GM19240 (cell line): ENCODE results near the gene SETDB1.
"Not testable (repeated sequence)": the region's sequence is repeated elsewhere in the genome, so short reads cannot be mapped to it uniquely, and the experiment has no call there.

Experiments
- DNase-seq: peaks from one replicate; pipeline ENCODE4 v3.0.0; 2011; ENCODE audit warnings: low spot score; ENCODE audit not compliant: insufficient read length

The SETDB1 gene

GRCh38 chr1:150928775-150929174 lies 2.6 kb downstream of the SETDB1 start:
- DNase-seq = not testable (repeated sequence)

GRCh38 chr1:150931773-150932172 lies 5.6 kb downstream of the SETDB1 start:
- DNase-seq = no peak

GRCh38 chr1:150944856-150945255 lies 18.7 kb downstream of the SETDB1 start:
- no peak for DNase-seq

GRCh38 chr1:150954708-150955107 lies 28.5 kb downstream of the SETDB1 start:
- no peak for DNase-seq

- DNase-seq = no peak
These were observed 29.1 kb downstream of the SETDB1 start for GRCh38 chr1:150955280-150955679.

- no peak for DNase-seq
These were observed 31.5 kb downstream of the SETDB1 start for GRCh38 chr1:150957666-150958065.

- DNase-seq = no peak
These were observed 34.5 kb downstream of the SETDB1 start for GRCh38 chr1:150960646-150961045.

GRCh38 chr1:150961756-150962155 lies 35.6 kb downstream of the SETDB1 start:
- DNase-seq = no peak

GRCh38 chr1:150963321-150964163 lies 37.4 kb downstream of the SETDB1 start:
- DNase-seq = no peak

GRCh38 chr1:150964164-150964489 lies 38.0 kb downstream of the SETDB1 start:
- no peak for DNase-seq

- DNase-seq = no peak
These were observed 39.4 kb downstream of the SETDB1 start for GRCh38 chr1:150965605-150966004.

- no peak for DNase-seq
These were observed 39.8 kb downstream of the SETDB1 start for GRCh38 chr1:150966011-150966410.

- DNase-seq = no peak
These were observed 41.8 kb downstream of the SETDB1 start for GRCh38 chr1:150967936-150968335.

- DNase-seq = no peak
These were observed 42.3 kb downstream of the SETDB1 start for GRCh38 chr1:150968491-150968890.

GRCh38 chr1:150969626-150970025 lies 43.5 kb downstream of the SETDB1 start:
- DNase-seq = no peak

GRCh38 chr1:150970808-150971582 lies 44.8 kb downstream of the SETDB1 start:
- DNase-seq = no peak

GRCh38 chr1:150971583-150972416 lies 45.6 kb downstream of the SETDB1 start:
- no peak for DNase-seq

- DNase-seq = no peak
These were observed 46.3 kb downstream of the SETDB1 start for GRCh38 chr1:150972417-150972940.

GRCh38 chr1:150973258-150973835 lies 47.2 kb downstream of the SETDB1 start:
- no peak for DNase-seq

GRCh38 chr1:150973836-150974579 lies 47.8 kb downstream of the SETDB1 start:
- DNase-seq = no peak
